ENCODE measurements around the gene CHD2.

- TF ChIP-seq CTCF (IDR thresholded peaks at IDR 0.05) (no peak), POLR2A (IDR thresholded peaks at IDR 0.05) (no peak), POLR2AphosphoS5 (IDR thresholded peaks at IDR 0.05) (no peak)
Measured at GRCh38 chr15:93050648-93051047, 150.5 kb downstream of the CHD2 start.

Measured in sigmoid colon (tissue), 4 donors.